ENCODE results near the gene CST7.

CST7 gene

DNA sequence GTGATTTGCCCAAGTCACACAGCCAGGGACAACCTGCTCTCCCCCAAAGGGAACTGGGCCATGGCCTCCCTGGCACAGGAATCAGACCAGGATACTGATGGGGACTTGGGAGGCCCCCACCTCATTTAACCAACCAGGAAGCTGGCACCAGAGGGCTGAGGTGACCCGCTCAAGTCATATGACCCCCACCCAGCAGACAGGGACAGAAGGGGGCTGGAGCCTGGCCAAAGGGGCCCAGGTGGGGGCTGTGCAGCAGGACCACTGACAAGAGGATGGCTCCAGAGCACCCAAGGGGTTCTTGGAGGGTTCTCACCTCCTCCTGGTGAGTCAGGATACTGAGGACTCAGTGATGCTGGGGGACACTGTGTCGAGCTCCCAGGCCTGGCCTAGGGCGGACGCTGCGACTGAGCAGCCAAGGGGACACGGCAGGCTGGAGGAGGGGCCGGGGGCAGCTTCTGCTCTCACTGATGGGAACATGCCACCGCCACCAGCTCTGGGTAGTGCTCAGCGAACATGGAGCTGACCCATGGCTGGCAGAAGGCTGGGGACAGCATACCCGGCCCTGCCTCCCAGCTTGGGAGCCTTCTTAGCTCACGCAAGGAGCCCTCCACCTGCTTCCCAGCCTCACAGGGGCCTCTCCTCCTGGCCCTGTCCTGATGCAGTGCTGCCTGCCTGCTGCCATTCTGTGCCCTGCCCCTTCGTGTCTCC is 1.2 kb downstream of the CST7 start:
- TF ChIP-seq EZH2phosphoT487 (conservative IDR thresholded peaks at IDR 0.05; ENCODE audit: low read length) (no peak), CTCF (IDR thresholded peaks at IDR 0.05; ENCODE audit: insufficient read depth, low read length, poor library complexity, severe bottlenecking) (no peak)
- Histone ChIP-seq H3F3A (ENCODE audit: insufficient read depth) (no peaks in the 10 kb centered on the region), H3K9ac (ENCODE audit: low read length) (no peak overlapping the region), H2AFZ (ENCODE audit: low read depth, low read length, severe bottlenecking) (no peak overlapping the region), H3K27me3 (ENCODE audit: low read length) (no peaks in the 10 kb centered on the region), H3K9me3 (ENCODE audit: insufficient read depth, low read length) (no peaks in the 10 kb centered on the region), H3K79me2 (ENCODE audit: insufficient read depth, low read length) (no peaks in the 10 kb centered on the region), H3K4me3 (ENCODE audit: insufficient read depth, low read length, poor library complexity, severe bottlenecking) (no peak overlapping the region), H3K9me2 (replicated peaks; ENCODE audit: insufficient read depth, low read length) (no peaks in the 10 kb centered on the region), H3K36me3 (ENCODE audit: low read length) (no peaks in the 10 kb centered on the region), H3K27ac (ENCODE audit: low read depth, low read length) (no peak overlapping the region), H4K20me1 (ENCODE audit: low read depth, low read length) (no peaks in the 10 kb centered on the region), H3K4me2 (ENCODE audit: low read depth, low read length, poor library complexity, severe bottlenecking) (no peak overlapping the region)

DNA sequence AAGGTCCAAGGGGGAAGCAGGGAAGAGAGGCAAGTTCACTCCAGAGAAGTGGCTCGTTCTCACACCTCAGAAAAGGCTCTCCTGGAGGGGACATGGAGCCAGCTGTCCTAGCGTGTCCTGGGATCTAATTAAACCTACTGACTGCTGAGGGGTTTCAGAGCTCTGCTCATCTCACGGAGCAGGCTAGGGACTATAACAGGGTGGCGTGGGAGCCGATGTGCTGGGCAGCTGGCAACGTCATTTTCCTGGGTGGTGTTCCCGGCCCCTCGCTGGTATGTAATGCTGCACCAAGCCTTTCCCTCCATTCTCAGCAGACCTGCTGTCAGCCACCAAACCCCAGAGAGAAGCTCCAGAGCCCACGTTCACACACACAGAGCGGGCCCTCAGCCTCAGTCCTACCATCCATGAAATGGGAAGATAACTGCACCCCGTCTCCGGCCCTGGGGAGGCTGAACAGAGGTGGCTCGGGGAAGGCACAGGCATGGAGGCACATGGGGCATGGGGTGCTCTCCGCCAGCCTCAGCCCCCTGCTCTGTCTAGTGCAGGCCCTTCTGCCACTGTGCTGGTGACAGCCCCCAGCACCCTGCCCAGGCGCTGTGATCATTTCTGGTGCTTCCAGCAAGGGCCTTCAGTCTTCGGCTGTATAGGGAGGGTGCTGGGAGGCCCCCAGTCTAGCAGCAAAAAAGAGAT is 1.9 kb downstream of the CST7 start:
- no peak overlapping the region for H3K27ac ChIP-seq (ENCODE audit: low read depth, low read length)
- no peak overlapping the region for H3K9ac ChIP-seq (ENCODE audit: low read length)
- H3K27me3 ChIP-seq (ENCODE audit: low read length), result no peaks in the 10 kb centered on the region
- H3K4me2 ChIP-seq (ENCODE audit: low read depth, low read length, poor library complexity, severe bottlenecking), result no peak overlapping the region
- H3K79me2 ChIP-seq (ENCODE audit: insufficient read depth, low read length), result no peaks in the 10 kb centered on the region
- no peaks in the 10 kb centered on the region for H3K9me2 ChIP-seq (replicated peaks; ENCODE audit: insufficient read depth, low read length)
- TF ChIP-seq CTCF (IDR thresholded peaks at IDR 0.05; ENCODE audit: insufficient read depth, low read length, poor library complexity, severe bottlenecking) (no peak), EZH2phosphoT487 (conservative IDR thresholded peaks at IDR 0.05; ENCODE audit: low read length) (no peak)
- no peaks in the 10 kb centered on the region for H3F3A ChIP-seq (ENCODE audit: insufficient read depth)
- H3K4me3 ChIP-seq (ENCODE audit: insufficient read depth, low read length, poor library complexity, severe bottlenecking), result no peak overlapping the region
- no peaks in the 10 kb centered on the region for H3K9me3 ChIP-seq (ENCODE audit: insufficient read depth, low read length)
- no peaks in the 10 kb centered on the region for H4K20me1 ChIP-seq (ENCODE audit: low read depth, low read length)
- no peaks in the 10 kb centered on the region for H3K36me3 ChIP-seq (ENCODE audit: low read length)
- no peak overlapping the region for H2AFZ ChIP-seq (ENCODE audit: low read depth, low read length, severe bottlenecking)

GRCh38 chr20:24951536-24952083 is 2.5 kb downstream of the CST7 start:
- H3F3A ChIP-seq (ENCODE audit: insufficient read depth), result no peaks in the 10 kb centered on the region
- no peaks in the 10 kb centered on the region for H4K20me1 ChIP-seq (ENCODE audit: low read depth, low read length)
- H3K79me2 ChIP-seq (ENCODE audit: insufficient read depth, low read length), result no peaks in the 10 kb centered on the region
- H3K9me2 ChIP-seq (replicated peaks; ENCODE audit: insufficient read depth, low read length), result no peaks in the 10 kb centered on the region
- no peaks in the 10 kb centered on the region for H3K9me3 ChIP-seq (ENCODE audit: insufficient read depth, low read length)
- H3K9ac ChIP-seq (ENCODE audit: low read length), result no peak overlapping the region
- no peaks in the 10 kb centered on the region for H3K27me3 ChIP-seq (ENCODE audit: low read length)
- H3K27ac ChIP-seq (ENCODE audit: low read depth, low read length), result no peak overlapping the region
- TF ChIP-seq CTCF (IDR thresholded peaks at IDR 0.05; ENCODE audit: insufficient read depth, low read length, poor library complexity, severe bottlenecking), result no peak
- no peak for TF ChIP-seq EZH2phosphoT487 (conservative IDR thresholded peaks at IDR 0.05; ENCODE audit: low read length)
- no peak overlapping the region for H3K4me2 ChIP-seq (ENCODE audit: low read depth, low read length, poor library complexity, severe bottlenecking)
- H2AFZ ChIP-seq (ENCODE audit: low read depth, low read length, severe bottlenecking), result no peak overlapping the region
- no peaks in the 10 kb centered on the region for H3K36me3 ChIP-seq (ENCODE audit: low read length)
- no peak overlapping the region for H3K4me3 ChIP-seq (ENCODE audit: insufficient read depth, low read length, poor library complexity, severe bottlenecking)
